H54 (cell line): ENCODE measurements around the gene CD244.
A peak's percentile ranks its signal among the peaks of the same experiment; 100 is the strongest.

ENCODE experiments used
- DNase-seq: peaks from one replicate; pipeline ENCODE4 v3.0.0; 2011; ENCODE audit warnings: low spot score, mixed read lengths; ENCODE audit not compliant: insufficient read length
- FAIRE-seq: peaks from 3 replicates; lab custom pipeline; 2011; peaks lifted over from hg19 to GRCh38; lab: Jason Lieb, UNC
- POLR2A ChIP-seq: IDR thresholded peaks from 2 replicates; pipeline ENCODE4 v1.6.1; 2011; ENCODE audit warnings: low read depth, mild to moderate bottlenecking, low read length

The CD244 gene

GRCh38 chr1:160826546-160826945 lies 36.1 kb downstream of the CD244 start:
- FAIRE-seq (no peak), DNase-seq (peak; percentile 38)
- TF ChIP-seq POLR2A = no peak

GRCh38 chr1:160823296-160823695 lies 39.4 kb downstream of the CD244 start:
- no peak for DNase-seq
- no peak for TF ChIP-seq POLR2A
- FAIRE-seq = no peak

- no peak for TF ChIP-seq POLR2A
- FAIRE-seq (no peak), DNase-seq (no peak)
Observed at GRCh38 chr1:160821627-160822026, 41.1 kb downstream of the CD244 start.

GRCh38 chr1:160819186-160819585 lies 43.5 kb downstream of the CD244 start:
- FAIRE-seq (no peak), DNase-seq (no peak)
- TF ChIP-seq POLR2A = no peak

DNA sequence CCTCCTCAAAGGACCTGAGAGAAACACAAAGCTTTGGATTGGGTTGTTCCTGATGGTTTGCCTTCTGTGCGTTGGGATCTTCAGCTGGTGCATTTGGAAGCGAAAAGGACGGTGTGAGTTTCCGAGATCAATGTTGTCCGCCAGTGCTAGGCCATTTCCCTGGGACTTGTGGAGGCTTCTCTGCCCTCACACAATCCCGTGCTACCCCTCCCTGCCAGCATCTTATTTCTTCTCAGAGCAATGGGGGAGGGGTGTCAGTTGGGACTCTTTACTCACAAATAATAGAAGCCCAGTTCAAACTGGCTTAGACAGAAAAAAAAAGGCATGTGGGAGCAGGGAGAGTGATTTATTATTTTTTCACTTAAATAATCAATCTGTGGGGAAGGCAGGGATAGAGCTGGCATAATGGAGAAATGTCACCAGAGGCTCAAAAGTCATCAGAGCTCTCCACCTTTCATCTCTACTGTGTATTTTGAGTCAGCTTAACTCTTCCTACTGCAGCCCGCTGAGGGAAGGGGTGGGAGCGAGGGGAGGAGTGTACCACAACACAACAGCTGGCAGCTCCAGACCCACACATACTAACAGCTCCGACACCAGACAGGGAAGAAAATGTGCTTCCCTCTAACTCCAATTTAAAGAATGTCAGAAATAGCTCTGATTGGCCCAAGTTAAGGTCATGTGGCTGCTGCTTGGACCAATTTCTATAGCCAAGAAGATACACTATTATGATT lies 44.3 kb downstream of the CD244 start:
- FAIRE-seq = no peak
- TF ChIP-seq POLR2A = no peak
- no peak for DNase-seq

DNA sequence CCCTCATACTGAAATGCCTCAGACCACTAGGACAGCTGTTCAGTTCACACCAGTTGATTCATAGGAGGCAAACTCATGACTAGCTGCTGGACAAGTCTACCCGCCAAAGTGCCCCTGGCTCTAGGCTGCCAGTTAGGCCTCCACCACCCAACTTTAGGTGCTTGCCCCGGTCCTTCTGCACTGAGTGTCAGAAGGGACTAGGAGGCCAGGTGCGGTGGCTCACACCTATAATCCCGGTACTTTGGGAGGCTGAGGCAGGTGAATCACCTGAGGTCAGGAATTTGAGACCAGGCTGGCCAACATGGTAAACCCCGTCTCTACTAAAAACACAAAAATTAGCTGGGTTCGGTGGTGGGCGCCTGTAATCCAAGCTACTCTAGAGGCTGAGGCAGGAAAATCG lies 47.8 kb downstream of the CD244 start:
- no peak for TF ChIP-seq POLR2A
- no peak for FAIRE-seq
- DNase-seq = no peak

DNA sequence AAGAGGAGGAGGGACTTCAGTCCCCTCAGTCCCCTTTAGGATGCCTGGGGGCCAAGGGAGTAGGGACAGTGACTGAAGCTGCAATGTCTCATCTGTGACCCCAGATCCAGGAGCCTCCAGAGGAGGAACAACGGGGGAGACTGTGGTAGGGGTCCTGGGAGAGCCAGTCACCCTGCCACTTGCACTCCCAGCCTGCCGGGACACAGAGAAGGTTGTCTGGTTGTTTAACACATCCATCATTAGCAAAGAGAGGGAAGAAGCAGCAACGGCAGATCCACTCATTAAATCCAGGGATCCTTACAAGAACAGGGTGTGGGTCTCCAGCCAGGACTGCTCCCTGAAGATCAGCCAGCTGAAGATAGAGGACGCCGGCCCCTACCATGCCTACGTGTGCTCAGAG lies 48.4 kb downstream of the CD244 start:
- no peak for TF ChIP-seq POLR2A
- no peak for DNase-seq
- no peak for FAIRE-seq

GRCh38 chr1:160813215-160813614 lies 49.5 kb downstream of the CD244 start:
- no peak for DNase-seq
- FAIRE-seq = no peak
- TF ChIP-seq POLR2A = no peak

- FAIRE-seq (no peak), DNase-seq (no peak)
- TF ChIP-seq POLR2A = no peak
Observed at GRCh38 chr1:160811147-160811546, 51.5 kb downstream of the CD244 start.

DNA sequence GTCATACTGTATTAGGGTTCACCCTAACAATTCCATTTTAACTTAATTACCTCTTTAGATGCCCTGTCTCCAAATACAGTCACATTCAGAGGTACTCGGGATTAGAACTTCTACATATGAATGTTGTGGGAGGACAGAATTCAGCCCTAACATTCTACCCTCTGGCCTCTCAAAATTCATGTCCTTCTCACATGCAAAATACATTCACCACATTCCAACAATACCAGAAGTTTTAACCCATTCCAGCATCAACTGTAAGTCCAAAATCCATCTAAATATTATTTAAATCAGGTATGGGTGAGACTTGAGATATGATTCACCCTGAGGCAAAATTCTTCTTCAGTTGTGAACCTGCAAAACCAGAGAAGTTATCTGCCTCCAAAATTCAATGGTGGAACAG lies 52.2 kb downstream of the CD244 start:
- DNase-seq = no peak
- TF ChIP-seq POLR2A = no peak
- no peak for FAIRE-seq

GRCh38 chr1:160808289-160808688 lies 54.4 kb downstream of the CD244 start:
- DNase-seq (no peak), FAIRE-seq (no peak)
- TF ChIP-seq POLR2A = no peak

GRCh38 chr1:160807738-160808137 lies 54.9 kb downstream of the CD244 start:
- FAIRE-seq = no peak
- TF ChIP-seq POLR2A = no peak
- no peak for DNase-seq

DNA sequence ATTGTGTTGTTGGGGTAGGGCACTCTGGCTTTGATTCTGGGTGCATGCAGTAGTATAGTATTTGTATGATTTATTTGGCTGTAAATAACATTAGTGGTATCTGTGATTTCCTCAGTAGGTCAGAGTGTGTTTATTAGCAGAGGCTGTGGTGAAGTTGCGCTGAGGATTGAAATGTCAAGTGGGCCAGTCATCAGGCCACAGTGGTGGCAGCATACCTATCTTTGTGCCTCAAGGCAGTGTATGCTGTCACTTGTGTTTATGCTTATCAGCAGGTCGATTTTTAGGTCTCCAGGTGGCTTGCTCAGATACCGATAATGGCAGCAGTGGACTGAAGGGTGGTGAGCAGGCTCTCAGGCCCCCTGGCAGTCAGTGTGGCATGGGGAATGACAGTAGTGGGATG lies 55.4 kb downstream of the CD244 start:
- no peak for TF ChIP-seq POLR2A
- FAIRE-seq (no peak), DNase-seq (no peak)

GRCh38 chr1:160806784-160807183 lies 55.9 kb downstream of the CD244 start:
- DNase-seq = no peak
- no peak for TF ChIP-seq POLR2A
- FAIRE-seq = no peak

DNA sequence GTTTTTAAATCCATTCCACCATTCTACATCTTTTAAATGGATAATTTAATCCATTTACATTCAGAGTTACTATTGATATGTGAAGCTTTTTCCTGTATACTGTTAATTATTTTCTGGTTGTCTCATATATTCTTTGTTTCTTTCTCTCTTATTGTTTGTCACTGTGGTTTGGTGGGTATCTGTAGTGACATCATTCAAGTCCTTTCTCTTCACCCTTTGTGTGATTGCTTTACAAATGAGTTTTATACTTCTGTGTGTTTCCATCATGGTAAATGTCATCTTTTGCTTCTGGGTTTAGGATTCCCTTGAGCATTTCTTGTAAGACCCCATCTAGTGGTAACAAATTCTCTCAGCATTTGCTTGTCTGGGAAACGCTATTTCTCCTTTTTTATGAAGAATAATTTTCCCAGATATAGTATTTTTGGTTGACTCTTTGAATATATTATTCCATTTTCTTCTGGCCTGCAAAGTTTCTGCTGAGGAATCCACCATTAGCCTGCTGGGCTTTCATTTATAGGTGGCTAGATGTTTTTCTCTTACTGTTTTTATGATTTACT lies 56.5 kb downstream of the CD244 start:
- DNase-seq (no peak), FAIRE-seq (no peak)
- no peak for TF ChIP-seq POLR2A
